Measurements from ENCODE around the gene ITGA8.
"Not testable (repeated sequence)": the region's sequence is repeated elsewhere in the genome, so short reads cannot be mapped to it uniquely, and the experiment has no call there.

Gene ITGA8

DNA sequence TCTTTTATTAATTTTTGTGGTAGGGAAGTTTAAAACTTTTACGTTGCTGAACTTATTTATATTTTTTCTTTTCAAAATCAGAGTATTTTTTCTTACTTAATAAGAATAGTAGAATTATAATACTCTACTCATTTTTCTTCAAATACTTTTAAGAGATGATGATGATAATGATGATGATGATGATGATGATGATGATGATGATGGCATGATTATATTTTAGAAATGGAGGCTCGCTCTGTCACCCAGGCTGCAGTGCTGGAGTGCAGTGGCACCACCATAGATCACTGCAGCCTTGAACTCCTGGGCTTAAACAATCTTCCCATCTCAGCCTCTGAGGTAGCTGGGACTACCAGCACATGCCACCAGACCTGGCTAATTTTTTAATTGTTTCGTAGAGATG is 230.3 kb downstream of the ITGA8 start:
- no peak for DNase-seq

DNA sequence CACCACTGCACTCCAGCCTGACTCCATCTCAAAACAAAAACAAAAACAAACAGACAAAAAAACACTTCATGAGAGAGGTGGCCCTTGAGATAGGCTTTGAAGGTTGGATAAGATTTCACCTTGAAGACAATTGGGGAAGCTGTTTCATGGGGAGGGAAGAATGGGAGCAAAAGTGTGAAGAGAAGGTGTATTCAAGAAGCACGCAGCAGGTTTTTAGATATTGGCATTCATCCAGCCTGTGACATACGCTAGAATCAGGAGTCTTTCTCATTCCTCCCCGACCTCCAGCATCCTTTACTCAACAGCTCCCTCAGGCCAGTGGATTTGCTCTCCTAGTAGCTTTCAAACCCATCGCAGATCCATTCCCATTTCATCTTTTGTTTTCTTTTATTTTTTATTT is 232.3 kb downstream of the ITGA8 start:
- DNase-seq, result no peak

DNA sequence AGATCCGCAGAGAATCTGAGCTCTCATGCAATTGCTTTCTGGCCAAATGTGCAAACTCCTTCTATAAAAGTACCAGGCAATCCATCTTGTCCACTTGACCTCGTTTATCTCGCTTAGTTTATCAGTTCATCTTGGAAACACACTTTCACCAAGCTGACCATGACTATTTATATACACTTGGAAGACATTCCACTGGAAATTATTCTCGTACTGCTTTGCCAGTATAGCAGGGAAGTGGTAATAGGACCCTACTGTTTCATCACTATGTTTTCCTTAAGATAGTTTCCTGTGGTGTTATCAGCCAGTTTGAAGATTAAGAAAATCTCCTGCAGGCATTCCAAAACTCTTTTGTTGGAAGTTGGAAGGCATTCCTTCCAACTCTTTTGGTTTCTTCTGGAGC is 233.3 kb downstream of the ITGA8 start:
- DNase-seq, result peak; percentile 87

DNA sequence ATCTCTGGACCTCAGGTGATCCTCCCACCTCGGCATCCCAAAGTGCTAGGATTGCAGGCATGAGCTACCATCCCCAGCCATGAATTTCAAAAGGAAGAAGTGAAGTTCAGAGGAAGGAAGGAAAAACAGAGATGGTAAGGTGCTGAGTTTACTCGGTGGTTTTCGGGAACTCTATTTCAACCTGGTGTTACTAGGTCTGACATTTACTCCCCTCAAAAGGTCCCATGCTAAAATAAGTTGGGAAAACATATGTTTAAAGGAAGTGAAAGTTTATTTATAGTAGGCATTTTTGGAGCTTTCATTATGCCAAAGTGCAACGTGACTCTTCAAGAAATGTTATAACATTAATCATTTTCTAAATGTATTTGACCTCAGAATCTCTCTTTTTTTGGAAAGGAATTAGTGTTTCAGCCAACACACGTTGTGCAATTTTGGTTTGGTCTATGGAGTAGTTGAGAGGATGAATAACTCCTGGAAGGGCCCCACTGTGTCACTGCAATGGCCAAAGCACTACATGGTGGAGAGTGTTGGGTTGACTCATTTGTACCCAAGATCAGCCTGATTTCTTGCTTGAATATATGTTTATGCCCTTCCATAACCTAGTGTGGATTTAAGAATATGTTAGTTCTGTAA is 233.9 kb downstream of the ITGA8 start:
- peak; percentile 95 for DNase-seq

DNA sequence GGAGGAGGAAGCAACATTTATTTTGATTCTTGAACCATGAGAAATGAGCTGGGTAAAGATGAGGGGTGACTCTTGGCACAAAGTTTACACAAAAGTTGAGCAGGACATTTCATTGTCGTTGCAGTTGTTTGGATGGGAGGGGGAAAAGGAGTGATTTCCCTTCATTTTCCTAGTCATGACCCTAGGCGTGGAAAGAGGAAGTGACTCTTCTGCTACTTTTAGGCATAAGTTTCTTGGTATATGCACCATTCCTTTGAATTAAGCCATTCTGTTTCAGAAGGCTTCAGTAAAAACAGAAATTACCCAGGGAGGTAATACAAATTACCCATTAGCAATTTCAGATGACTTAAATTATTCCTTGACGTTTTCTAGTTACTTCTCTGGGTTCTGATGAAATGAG is 234.7 kb downstream of the ITGA8 start:
- DNase-seq, result no peak

DNA sequence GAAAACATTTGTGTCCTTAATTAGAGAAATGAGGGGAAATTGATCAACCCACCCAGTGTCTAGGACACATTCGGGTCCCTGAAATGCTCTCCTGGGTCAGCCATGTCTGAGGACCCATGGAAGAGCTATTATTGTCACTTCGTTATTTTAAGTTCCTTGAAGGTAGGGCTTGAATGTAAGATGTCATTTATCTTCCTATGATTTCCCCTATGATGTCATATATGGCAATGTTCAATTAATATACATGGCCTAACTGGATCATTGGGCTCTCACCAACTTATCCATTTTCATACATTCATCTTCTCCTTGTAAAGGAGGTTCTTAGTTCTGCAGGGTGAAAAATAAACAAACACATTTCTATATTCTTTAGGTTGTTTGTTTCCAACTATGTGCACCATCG is 235.6 kb downstream of the ITGA8 start:
- no peak for DNase-seq

DNA sequence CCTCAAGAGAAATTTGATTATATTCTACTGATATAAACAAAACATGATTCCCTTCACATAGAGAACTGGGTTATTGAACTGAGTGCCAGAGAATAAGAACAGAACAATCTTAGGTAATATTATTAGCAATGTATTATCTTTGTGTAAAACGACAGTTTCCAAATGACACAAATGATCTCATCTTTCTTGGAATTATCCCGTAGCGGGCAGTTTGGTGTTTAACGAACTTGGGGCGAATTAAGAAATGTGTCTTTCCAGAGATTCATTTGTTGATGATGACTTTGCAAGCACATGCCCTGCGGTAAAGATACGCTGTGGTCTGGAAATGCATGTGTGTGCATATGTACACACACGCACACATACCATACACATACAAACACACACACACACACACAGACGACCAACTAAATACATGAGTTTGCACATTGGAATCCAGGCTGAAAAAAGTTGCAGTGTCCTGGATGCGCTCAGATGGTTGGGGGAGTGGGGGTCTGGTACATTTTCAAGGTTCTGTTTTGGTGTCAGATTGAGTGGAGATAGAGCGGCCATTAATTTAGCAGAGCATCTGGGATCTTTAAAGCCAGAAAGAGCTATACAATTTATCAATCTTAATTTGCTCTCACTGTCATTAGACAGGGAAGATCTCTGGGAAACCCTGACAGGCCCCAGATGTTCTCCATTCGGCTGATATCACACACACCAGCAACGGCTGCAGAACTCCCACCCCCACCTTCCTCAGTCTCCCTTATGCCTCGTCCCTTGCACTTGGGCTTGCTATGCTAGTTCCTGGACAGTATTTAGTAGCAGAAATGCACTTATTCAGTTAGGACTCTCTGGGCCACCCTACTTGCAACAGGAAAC is 236.3 kb downstream of the ITGA8 start:
- peak; percentile 82 for DNase-seq

DNA sequence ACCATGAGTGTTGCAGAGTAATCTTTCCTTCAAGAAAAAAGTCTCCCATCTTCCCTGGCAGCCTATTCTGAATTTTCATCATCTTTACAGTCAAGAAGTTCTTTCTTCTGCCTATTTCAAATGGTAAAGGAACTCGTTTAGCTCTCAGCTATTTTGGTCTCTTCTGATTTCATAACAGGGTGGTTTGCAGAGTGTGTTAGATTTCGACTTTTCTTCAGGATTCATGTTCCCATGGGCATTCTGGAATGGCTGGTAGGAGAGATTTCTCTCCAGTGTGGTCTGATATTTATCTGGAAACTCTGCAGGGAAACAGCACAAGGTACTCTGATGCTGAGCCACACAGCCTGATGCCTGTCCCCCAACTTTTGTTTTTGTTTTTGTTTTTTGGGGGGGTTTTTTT is 237.6 kb downstream of the ITGA8 start:
- peak; percentile 83 for DNase-seq

DNA sequence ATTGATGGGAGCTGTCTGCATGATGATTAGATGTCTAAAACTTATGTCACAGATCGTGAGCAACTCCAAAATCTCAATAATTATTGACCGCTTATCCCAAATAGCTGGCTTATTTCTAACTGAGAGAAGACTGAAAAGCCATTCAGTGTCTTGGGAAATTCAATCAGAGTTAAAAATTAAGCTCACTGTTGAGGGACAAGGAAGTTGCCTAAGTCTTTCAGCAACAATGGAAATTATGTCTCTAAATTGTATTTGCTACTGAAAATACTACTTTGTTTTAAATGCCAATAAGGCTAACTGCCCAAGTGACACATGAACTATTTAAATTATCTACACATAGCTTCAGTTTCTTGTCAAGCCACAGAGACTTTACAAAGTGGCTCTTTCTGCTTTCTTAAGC is 240.8 kb downstream of the ITGA8 start:
- no peak for DNase-seq

DNA sequence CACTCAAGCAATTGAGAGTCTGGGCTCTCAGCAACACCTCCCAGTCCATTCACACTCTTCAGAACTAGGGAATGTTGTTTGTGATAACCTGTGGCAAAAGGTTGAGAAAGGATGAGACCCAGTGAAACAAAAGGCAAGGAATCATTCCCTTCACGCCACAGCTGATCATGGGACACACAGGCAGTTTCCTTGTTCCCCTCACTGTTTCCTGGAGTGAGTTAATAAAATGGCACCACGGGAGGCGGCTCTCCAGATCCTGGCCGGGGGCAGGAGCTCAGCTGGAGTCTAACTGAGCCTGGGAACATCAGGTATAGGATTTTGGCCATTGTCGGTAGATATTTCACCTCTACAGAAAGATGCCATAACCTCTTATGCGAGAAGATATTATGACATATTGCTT is 241.3 kb downstream of the ITGA8 start:
- DNase-seq, result no peak

DNA sequence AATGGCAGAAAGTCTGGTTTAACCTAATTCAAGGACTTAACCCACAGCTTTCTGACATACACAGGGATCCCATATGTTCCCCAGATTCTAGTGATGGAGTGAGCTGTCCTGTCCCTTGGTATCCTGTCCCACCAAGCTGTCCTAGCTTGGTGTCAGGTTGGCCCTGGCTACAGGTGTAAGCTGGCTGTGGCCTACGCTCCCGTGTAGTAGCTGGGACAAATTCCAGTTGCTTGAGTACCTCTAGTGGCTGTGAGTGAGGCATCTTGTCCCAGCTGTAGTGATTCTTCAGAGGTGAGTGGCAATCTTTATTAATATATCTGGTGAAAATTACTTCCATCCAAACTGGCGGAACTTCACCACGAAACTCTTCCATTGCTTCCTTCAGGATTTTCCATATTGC is 243.4 kb downstream of the ITGA8 start:
- DNase-seq, result no peak

DNA sequence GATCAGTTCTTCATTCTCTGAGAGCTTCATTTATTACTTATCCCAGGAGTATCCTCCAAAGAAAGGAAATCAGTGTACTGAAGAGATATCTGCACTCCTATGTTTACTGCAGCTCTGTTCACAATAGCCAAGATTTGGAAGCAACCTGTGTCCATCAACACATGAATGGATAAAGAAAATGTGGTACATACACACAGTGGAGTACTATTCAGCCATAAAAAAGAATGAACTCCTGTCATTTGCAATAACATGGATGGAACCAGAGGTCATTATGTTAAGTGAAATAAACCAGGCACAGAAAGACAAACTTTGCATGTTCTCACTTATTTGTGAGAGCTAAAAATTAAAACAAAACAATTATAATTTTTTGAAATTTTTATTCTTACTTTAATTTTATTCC is 244.3 kb downstream of the ITGA8 start:
- DNase-seq, result not testable (repeated sequence)

DNA sequence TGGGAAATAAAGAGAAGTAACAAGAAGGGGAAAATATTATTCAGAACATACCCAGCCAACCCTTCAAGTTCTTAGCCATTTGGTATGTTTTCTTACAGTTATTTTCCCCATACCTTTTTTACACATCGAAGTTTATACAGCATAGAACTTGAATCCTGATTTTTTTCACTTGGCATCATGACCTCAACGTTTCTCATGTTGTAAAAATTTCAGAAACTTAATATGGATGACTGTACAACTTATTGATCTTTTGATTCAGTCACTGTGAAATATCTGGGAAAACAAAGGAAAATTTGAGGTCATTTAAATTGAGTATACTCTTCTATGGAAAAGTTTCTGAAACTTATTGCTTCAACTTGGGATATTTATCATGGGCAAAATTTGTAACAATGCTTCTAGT is 245.1 kb downstream of the ITGA8 start:
- DNase-seq, result no peak

DNA sequence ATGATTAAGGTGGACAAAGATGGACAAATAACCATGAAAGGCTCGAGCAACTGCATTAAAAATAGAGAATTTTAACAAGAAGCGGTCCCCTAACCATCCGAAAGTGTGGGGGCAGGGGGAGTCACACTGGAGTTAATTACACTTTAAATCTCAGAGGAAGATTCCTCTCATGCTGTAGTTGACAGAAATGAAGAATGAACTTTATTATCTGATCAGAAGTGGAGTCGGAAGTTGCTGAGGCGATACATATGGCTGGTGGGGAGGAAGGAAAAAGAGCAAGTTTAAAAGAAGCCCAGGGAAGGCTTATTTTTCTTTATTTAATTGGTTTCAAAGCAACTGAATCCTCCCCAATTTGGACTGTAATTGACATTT is 246.3 kb downstream of the ITGA8 start:
- no peak for DNase-seq

DNA sequence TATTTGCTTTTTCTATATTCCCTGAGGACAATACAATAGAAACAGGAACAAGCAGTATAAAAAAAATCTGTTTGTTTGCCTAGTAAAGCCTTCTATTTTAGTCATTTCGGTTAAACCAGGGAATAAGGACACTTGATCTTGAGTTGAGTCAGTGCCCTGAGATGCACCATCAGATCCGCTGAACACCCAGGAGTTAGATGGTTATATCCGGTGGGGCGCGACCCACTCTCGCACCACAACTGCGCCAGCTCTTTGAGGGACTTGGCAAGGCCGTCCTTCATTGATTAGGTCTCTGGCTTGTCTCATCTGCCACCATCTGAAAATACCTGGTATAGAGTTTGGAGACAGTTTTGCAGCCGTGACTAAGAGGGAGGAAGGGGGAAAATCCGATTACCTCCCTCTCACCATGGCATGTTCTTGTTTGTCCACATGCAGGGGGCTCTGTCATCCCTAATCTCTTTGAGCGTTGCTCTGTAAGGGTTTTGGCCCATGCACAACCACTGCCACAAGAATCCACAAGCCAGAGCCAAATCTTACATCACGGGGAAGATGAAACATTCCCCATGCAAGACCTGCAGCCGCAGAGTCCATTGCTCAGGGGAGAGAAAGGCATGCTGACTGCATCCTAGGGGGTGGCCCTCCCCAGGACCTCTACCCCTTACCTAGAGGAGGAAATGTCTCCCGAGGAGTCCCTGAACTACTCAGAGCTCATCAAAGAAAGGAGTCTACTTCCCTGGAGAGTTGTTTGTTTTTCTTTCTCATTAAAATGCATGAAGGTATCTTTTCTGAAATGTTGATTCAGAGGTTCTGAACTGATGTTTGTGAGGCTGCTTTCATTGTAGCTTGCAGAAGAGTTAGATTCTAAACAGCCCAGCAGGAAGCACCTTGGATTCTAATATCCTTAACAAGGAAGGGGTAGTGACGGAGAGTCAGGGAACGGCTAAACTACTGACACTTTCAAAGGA is 247.0 kb downstream of the ITGA8 start:
- peak; percentile 95 for DNase-seq

DNA sequence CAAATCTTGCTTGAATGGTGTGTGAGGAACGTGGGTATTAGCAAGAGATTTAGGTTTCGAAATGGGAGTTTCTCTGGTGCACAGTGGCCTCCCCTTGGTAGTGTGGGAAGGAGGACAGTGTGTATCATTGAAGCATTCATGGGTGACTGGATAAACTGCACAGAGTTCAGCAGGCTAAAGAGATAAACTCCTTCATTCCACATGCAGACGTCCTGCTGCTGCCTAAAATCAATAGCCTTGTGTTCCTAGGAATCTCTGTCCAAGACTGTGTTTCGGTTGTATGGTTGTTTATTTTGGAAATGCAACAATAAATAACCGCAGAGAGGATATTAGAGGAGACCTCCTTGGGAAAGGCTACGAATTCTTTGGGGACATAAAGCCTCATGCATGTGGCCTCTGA is 247.7 kb downstream of the ITGA8 start:
- no peak for DNase-seq

DNA sequence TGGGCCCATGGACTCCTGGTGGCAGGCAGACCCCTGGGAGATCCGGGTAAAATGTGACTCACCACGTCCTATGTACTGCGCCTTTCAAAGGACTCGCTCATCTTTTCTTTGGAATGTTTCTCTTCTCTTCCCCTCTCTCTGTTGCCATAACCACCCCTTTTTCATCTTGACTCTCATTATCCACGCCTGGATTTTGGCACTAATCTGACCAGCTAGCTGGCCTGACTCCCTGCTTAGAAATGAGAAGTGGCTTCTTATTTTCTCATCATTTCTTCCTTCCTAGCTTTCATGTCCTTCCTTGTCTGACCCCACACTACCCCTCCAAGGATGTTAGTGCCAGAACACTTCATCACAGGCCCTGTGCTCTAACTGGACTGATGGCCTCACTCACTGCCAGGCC is 250.6 kb downstream of the ITGA8 start:
- peak; percentile 74 for DNase-seq

DNA sequence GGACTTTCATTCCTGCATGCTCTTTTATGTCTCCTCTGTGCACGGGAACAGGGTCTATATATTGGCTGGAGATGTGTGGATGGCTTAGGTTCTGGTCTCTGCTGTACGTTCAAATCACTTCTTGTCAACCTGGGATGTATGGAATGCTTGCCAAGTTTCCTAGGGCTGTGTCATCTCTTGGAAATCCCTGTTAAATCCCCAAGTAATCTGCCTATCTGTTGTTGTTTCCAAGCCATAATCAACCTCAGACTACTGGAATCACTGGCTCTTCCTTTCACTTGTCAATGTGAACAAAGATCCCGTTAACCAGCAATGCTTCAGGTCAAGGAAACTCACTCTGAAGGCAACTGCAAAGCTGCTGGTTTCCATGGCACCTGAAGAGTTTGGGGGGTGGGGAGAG is 255.3 kb downstream of the ITGA8 start:
- peak; percentile 57 for DNase-seq

Data from fibroblast of skin of right biceps (primary cell).